GM12878 (cell line): ENCODE measurements around the gene KLK3. TPM values are rescaled to one million over a fixed set of nuclear protein-coding genes. Genes with fewer than 3 reads are reported as not detected.

Experiments
- BRCA1 ChIP-seq: IDR thresholded peaks from 2 replicates; pipeline ENCODE4 v1.6.1; 2011; ENCODE audit warnings: low read depth, low read length, improper control_type of control experiment
- CBFB ChIP-seq: IDR thresholded peaks from 2 replicates; pipeline ENCODE4 v1.6.1; 2016; ENCODE audit warnings: antibody characterized with exemption, low read depth
- CREB1 ChIP-seq: IDR thresholded peaks from 2 replicates; pipeline ENCODE4 v1.6.1; 2012; ENCODE audit warnings: low read depth, mild to moderate bottlenecking, inconsistent platforms
- CTCF ChIP-seq, 3 experiments: IDR thresholded peaks in 2 of 3; conservative IDR thresholded peaks in 1 of 3; 2 replicates each; pipeline ENCODE4 v1.5.1; 2011; ENCODE audit warnings: low read depth in 3 of 3, low read length in 3 of 3, mild to moderate bottlenecking in 3 of 3, control low read depth in 2 of 3, moderate library complexity in 2 of 3, inconsistent platforms in 1 of 3, mixed read lengths in 1 of 3; ENCODE audit not compliant: control insufficient read depth in 2 of 3, insufficient read depth in 1 of 3; ENCODE audit errors: extremely low read depth in 1 of 3
- EED ChIP-seq: sonication (generic); IDR thresholded peaks from 2 replicates; pipeline ENCODE4 v1.6.1; 2016; ENCODE audit warnings: antibody characterized with exemption, low read depth
- ESRRA ChIP-seq: IDR thresholded peaks from 2 replicates; pipeline ENCODE4 v1.6.1; 2012; ENCODE audit warnings: mild to moderate bottlenecking, low read length, improper control_type of control experiment
- HDAC2 ChIP-seq: fragments of 200-600 bp; sonication (generic); IDR thresholded peaks from 2 replicates; pipeline ENCODE4 v1.6.1; 2017
- IKZF1 ChIP-seq: fragments of 450-650 bp; conservative IDR thresholded peaks from 2 replicates; pipeline ENCODE4 v1.6.1; 2017; ENCODE audit warnings: antibody characterized with exemption, mild to moderate bottlenecking
- LARP7 ChIP-seq: fragments of 450-650 bp; IDR thresholded peaks from 2 replicates; pipeline ENCODE4 v1.6.1; 2017; ENCODE audit warnings: mild to moderate bottlenecking
- MEF2B ChIP-seq: fragments of 450-650 bp; IDR thresholded peaks from 2 replicates; pipeline ENCODE4 v1.6.1; 2018; ENCODE audit warnings: mild to moderate bottlenecking, moderate library complexity; ENCODE audit not compliant: partially characterized antibody, poor library complexity, severe bottlenecking
- MTA2 ChIP-seq: fragments of 450-650 bp; IDR thresholded peaks from 2 replicates; pipeline ENCODE4 v1.6.1; 2016; ENCODE audit warnings: low read depth, mild to moderate bottlenecking, moderate library complexity
- MYB ChIP-seq: fragments of 150-350 bp; IDR thresholded peaks from 2 replicates; pipeline ENCODE4 v1.6.1; 2014; ENCODE audit warnings: mild to moderate bottlenecking, low read depth, low read length, borderline replicate concordance
- NBN ChIP-seq: fragments of 450-650 bp; IDR thresholded peaks from 2 replicates; pipeline ENCODE4 v1.6.1; 2016
- NRF1 ChIP-seq: conservative IDR thresholded peaks from 2 replicates; pipeline ENCODE4 v1.6.1; 2011; ENCODE audit warnings: mild to moderate bottlenecking, low read depth, low read length, improper control_type of control experiment
- POLR2A ChIP-seq: IDR thresholded peaks from 2 replicates; pipeline ENCODE4 v1.6.1; 2011; ENCODE audit warnings: low read depth, mild to moderate bottlenecking, low read length
- RBBP5 ChIP-seq: fragments of 200-600 bp; sonication (generic); conservative IDR thresholded peaks from 2 replicates; pipeline ENCODE4 v1.6.1; 2016
- RCOR1 ChIP-seq: conservative IDR thresholded peaks from 2 replicates; pipeline ENCODE4 v1.6.1; 2012; ENCODE audit warnings: low read depth, low read length, improper control_type of control experiment
- RELB ChIP-seq: fragments of 450-650 bp; IDR thresholded peaks from 2 replicates; pipeline ENCODE4 v1.6.1; 2017; ENCODE audit warnings: low read depth, mild to moderate bottlenecking, moderate library complexity
- RUNX3 ChIP-seq: IDR thresholded peaks from 2 replicates; pipeline ENCODE4 v1.6.1; 2012; ENCODE audit warnings: low read length, inconsistent platforms
- SIN3A ChIP-seq: IDR thresholded peaks from 2 replicates; pipeline ENCODE4 v1.6.1; 2012; ENCODE audit warnings: low read depth, low read length, improper control_type of control experiment
- SMARCA5 ChIP-seq: fragments of 450-650 bp; IDR thresholded peaks from 2 replicates; pipeline ENCODE4 v1.6.1; 2017; ENCODE audit warnings: mild to moderate bottlenecking
- SMC3 ChIP-seq: IDR thresholded peaks from 2 replicates; pipeline ENCODE4 v1.6.1; 2011; ENCODE audit warnings: low read length, improper control_type of control experiment, borderline replicate concordance
- SREBF1 ChIP-seq: IDR thresholded peaks from 2 replicates; pipeline ENCODE4 v1.6.1; 2012; ENCODE audit warnings: mild to moderate bottlenecking, low read length
- SREBF2 ChIP-seq: IDR thresholded peaks from 2 replicates; pipeline ENCODE4 v1.6.1; 2012; ENCODE audit warnings: mild to moderate bottlenecking, low read length
- TAF1 ChIP-seq: IDR thresholded peaks from 2 replicates; pipeline ENCODE4 v1.6.1; 2011; ENCODE audit warnings: mild to moderate bottlenecking, low read depth, low read length, borderline replicate concordance
- TARDBP ChIP-seq: IDR thresholded peaks from 2 replicates; pipeline ENCODE4 v1.6.1; 2016; ENCODE audit warnings: borderline replicate concordance
- YY1 ChIP-seq: IDR thresholded peaks from 2 replicates; pipeline ENCODE4 v1.6.1; 2011; ENCODE audit warnings: low read depth, mild to moderate bottlenecking, low read length
- ZBTB40 ChIP-seq: fragments of 450-650 bp; IDR thresholded peaks from 2 replicates; pipeline ENCODE4 v1.6.1; 2016; ENCODE audit warnings: mild to moderate bottlenecking, moderate library complexity, borderline replicate concordance
- ZNF207 ChIP-seq: fragments of 450-650 bp; IDR thresholded peaks from 2 replicates; pipeline ENCODE4 v1.6.1; 2014; ENCODE audit warnings: antibody characterized with exemption, mild to moderate bottlenecking, borderline replicate concordance
- ZSCAN29 ChIP-seq: fragments of 450-650 bp; IDR thresholded peaks from 2 replicates; pipeline ENCODE4 v1.6.1; 2017; ENCODE audit warnings: mild to moderate bottlenecking, moderate library complexity
- polyA plus RNA-seq, 11 experiments: library from polyadenylated mRNA; depleted of rRNA in 4 of 11; unstranded in 6 of 11; stranded (reverse) in 5 of 11; fragments of >200 nt; fragmentation: Nextera tagmentation in 4 of 11; fragmentation: Illumina TruSeq in 1 of 11; extraction: Ambion mirVana in 4 of 11; extraction: Trizol in 1 of 11; gene quantifications; 1 replicate in 1 of 11; 2 replicates in 10 of 11; pipeline versions ENCODE4 v1.2.1 to v1.2.3, GENCODE V29; 2011 to 2016; ENCODE audit warnings: inconsistent platforms in 2 of 11, missing spikeins in 2 of 11, low read depth in 1 of 11
- total RNA-seq, 4 experiments: library from RNA; depleted of rRNA in 3 of 4; stranded (reverse); fragments of >200 nt in 3 of 4; fragmentation: Illumina TruSeq in 1 of 4; extraction: Trizol in 1 of 4; gene quantifications; 2 replicates each; pipeline versions ENCODE4 v1.2.1 to v1.2.3, GENCODE V29; 2013 to 2021

Gene KLK3
- total and polyA plus RNA-seq, 10 of the 15 experiments (the other 5 are each of a cell fraction or from before 2014, with no cell fraction given) = 0.31 TPM; not detected in 9

GRCh38 chr19:50838239-50838638, 16.5 kb upstream of the KLK3 start (continued):
- no peak for TF ChIP-seq SREBF1
- 0 out of 2 replicates have a peak, but pooled peaks have one; percentile 20 for TF ChIP-seq MTA2
- no peak for TF ChIP-seq EED
- no peak for TF ChIP-seq RBBP5
- TF ChIP-seq IKZF1 = peak; percentile 22; the same call in 1 of the 2 replicates
- no peak for TF ChIP-seq MYB
- no peak for TF ChIP-seq ZSCAN29
- peak; percentile 46; the same call in 1 of the 2 replicates for TF ChIP-seq SMC3
- TF ChIP-seq ZBTB40 = no peak
- TF ChIP-seq RCOR1 = no peak
- peak; percentile 37 to 59 (median 56) for TF ChIP-seq CTCF (IDR thresholded peaks at IDR 0.05 in 2 of 3, conservative IDR thresholded peaks at IDR 0.05 in 1 of 3; ENCODE audit: control insufficient read depth in 2 of 3, extremely low read depth in 1 of 3, insufficient read depth in 1 of 3, low read depth in 3 of 3, low read length in 3 of 3)
- no peak for TF ChIP-seq HDAC2
- TF ChIP-seq ZNF207 = no peak
- no peak for TF ChIP-seq TAF1
- TF ChIP-seq TARDBP = no peak
- TF ChIP-seq SREBF2 = no peak
- TF ChIP-seq RELB = no peak
- TF ChIP-seq RUNX3 = peak; percentile 22; the same call in 1 of the 2 replicates
- TF ChIP-seq MEF2B = no peak
- no peak for TF ChIP-seq YY1
- no peak for TF ChIP-seq BRCA1
- no peak for TF ChIP-seq CBFB
- no peak for TF ChIP-seq LARP7
- no peak for TF ChIP-seq POLR2A
- TF ChIP-seq NRF1 = no peak
- peak; percentile 59 for TF ChIP-seq CREB1
- no peak for TF ChIP-seq SIN3A
- no peak for TF ChIP-seq ESRRA
- TF ChIP-seq SMARCA5 = no peak
- TF ChIP-seq NBN = no peak
